GM20000 (cell line): ENCODE data around the gene DCAF12.

Source experiments
- DNase-seq: peaks from one replicate; pipeline ENCODE4 v3.0.0; 2012; ENCODE audit warnings: low spot score
- CTCF ChIP-seq: IDR thresholded peaks from 2 replicates; pipeline ENCODE4 v1.5.1; 2012; ENCODE audit warnings: mild to moderate bottlenecking, control low read depth; ENCODE audit errors: extremely low read depth, missing control alignments

The DCAF12 gene

DNA sequence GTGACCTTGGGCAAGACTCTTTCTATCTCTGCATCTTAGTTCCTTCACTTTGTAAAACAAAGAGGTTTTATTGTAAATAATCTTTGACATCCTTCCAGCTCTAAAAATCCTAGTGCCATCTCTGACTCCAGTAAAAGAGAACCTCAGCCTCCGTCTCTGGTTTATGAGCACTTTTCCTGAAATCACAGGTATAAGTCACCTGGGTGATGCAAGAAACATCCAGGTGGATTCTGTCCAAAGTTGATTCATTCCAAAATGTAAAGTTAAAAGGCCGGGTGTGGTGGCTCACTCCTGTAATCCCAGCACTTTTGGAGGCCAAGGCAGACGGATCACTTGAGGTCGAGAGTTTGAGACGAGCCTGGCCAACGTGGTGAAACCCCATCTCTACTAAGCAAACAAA, 56.7 kb downstream of the DCAF12 start:
- TF ChIP-seq CTCF: no peak
- DNase-seq: no peak

DNA sequence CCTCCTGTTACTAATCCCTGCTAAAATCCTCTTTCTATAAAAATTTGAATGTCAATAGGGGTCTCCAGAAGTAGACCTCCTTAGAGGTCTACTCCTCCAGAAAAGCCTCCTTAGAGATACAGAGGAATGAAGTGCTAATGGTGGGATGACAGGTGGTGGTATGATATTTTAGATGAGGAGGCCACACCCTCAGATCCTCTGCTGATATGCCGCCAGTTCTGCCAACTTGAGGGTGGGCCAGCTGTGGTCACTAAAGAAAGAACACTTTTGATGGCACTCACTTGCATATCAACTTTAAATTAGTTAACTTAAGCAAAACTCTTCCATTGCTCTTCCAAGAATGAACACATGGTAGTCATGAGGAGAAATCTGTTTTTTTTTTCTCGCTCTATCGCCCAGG, 61.0 kb downstream of the DCAF12 start:
- no peak for TF ChIP-seq CTCF
- no peak for DNase-seq

GRCh38 chr9:34059954-34060353, 66.5 kb downstream of the DCAF12 start:
- DNase-seq: no peak
- TF ChIP-seq CTCF: no peak

DNA sequence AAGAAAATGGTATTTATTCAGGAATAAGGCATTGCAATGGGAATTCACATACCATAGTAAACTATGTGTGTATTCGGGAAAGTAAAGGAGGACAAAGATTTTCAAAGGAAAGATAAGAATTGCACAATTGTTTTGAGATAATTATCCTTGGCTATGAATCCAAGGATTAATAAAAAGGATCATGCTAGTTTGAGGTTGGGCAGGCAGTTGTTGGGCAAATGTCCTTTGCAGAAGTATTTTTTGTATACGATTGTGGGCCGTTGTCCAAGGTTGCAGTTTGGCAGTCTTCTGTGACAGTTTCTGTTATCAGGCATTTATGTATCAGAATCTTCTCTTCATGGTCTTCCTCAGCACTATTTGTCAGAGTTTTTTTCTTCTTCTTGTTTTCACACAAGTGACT, 67.2 kb downstream of the DCAF12 start:
- no peak for DNase-seq
- TF ChIP-seq CTCF: no peak

- TF ChIP-seq CTCF: no peak
- no peak for DNase-seq
These were observed 76.7 kb downstream of the DCAF12 start for GRCh38 chr9:34049630-34050384.

DNA sequence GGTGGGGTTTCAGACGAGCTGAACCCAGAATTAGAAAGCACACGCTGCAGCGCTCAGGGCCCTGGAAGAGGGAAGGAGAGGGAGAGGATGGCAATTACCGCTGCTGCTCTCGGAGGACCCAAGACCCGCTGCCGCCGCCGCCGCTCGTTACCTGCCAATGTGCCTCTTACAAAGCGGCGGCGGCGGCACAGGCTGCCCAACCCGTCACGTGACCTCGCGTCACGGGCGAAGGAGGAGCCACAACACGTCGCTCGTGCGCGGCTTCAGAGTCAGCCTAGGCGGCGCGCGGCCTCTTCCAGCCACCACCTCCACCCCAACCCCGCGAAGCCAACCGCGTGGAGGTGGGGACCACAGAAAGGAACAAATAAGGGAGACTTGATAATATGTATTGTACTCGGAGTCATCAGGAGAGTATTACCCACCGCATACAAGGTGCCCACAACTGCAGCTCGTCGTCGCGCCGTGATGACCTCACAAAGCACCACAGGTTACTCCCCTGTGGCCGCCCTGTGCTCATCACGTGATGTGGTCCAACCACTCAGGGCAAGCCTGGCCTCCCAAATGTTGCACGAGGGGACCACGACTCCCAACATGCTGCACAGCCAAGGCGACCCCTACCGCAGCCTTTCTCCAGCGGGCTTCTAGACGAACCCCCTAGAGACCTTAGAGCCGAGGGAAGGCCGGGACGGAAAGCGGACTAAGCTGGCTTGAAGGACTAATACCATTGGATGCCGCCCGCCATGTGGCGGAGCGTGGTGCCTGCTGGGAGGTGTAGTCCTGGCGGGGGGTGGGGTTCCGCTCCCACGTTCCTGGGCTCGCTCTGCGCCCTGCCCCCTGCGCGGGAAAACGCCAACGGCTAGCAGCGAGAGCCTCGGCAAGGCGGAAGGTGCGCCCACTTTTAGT, 77.5 kb downstream of the DCAF12 start, which contains the start of gene UBAP2:
Gene UBAP2, minus strand, starts transcription at position 161 of the 903 bp plus-strand sequence. CDS start 31,739 bp downstream, outside the sequence.
- peak; percentile 90 for DNase-seq
- TF ChIP-seq CTCF: no peak

DNA sequence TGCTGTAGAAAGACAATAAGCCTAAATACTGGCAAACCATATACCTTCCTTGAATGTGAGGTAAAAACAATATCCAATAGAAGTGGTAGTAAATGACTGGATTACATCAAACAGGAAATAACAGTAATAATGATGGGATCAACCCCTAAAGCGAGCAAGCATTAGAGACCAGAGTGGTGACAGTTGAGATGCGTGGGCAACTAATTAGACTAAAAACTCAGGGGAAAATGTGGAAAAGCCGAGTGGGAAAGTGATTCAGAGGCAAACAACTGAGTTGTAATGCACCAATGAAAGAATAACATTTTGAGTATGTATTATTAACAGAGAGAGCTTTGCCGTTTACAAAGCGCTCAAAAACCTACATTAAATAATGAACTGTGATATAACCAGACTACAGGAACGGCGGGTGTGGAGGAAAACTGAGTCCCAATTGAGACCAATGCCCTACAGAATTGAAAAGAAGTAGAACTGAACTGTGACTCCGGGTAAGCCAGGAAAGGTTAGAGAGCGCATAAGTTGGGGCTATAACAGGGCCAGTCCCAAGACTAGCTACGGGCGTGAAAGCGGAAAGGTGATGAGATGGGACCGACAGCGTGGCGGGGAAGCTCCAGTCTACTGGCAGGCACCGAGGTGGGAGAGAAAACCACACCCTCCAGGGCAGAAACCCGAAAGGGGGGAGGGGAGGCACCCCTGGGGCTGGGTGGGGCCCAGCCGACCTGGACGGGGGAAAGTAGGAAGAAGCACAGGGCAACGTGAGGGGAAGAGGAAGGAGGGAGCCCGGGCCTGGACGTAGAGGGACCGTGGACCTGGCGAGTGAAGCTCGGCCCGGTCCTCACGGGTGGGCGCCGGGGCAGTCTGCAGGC, 78.4 kb downstream of the DCAF12 start:
- peak; percentile 51 for DNase-seq
- no peak for TF ChIP-seq CTCF
